ENCODE data around the gene CELA2A.

DNA sequence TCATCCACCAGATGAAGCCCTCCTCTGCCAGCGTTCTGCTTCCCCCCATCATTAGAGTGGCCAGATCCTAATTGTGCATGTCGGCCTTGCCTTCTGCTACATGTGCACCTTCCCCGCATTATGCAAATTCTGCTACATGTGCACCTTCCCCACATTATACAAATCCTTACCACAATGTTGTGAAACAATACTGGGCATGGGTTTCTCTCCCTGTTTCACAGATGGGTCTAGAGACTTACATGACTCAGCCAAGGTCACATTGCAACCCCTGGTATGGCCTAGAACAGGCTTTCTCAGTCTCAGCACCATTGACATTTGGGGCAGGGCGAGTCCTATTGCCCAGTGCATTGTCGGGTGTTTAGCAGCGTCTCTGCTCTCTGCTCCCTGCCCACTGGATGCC is 1.0 kb upstream of the CELA2A start:
- no peak for TF ChIP-seq CTCF (IDR thresholded peaks at IDR 0.05)
- no peak for TF ChIP-seq POLR2AphosphoS5 (IDR thresholded peaks at IDR 0.05; ENCODE audit: low read depth, low read length)
